Suprapubic skin (tissue), 3 donors: ENCODE measurements around the gene RBM19.

Source experiments
- EP300 ChIP-seq: sonication (generic); formaldehyde crosslinking; IDR thresholded peaks from one replicate; pipeline ENCODE4 v1.6.1; 2017; ENCODE audit warnings: antibody characterized with exemption
- POLR2A ChIP-seq, 2 donors: fragments of 450-650 bp; IDR thresholded peaks; one replicate each; pipeline ENCODE4 v1.6.1; 2017; ENCODE audit warnings: antibody characterized with exemption in 2 of 2, mild to moderate bottlenecking in 2 of 2, moderate library complexity in 2 of 2
- TF ChIP-seq, protein P1 (sequence below), 2 donors: fragments of 200-600 bp in 1 of 2; fragments of 450-650 bp in 1 of 2; sonication (generic) in 1 of 2; IDR thresholded peaks; one replicate each; pipeline ENCODE4 v1.5.1; 2016 to 2019; ENCODE audit warnings: antibody characterized with exemption in 2 of 2, mild to moderate bottlenecking in 1 of 2, moderate library complexity in 1 of 2

DNA sequence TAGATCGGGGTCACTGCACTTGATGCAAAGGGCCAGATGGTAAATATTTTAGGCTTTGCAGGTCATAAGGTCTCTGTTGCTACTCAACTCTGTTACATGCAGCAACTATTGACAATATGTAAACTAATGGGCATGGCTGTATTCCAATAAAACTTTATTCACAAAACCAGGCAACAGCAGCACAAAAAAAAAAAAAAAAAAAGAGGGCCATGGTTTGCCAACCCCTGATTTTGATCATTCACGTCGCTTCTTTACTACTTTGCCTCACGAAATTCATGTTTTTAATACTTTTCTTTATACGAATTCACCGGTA lies 152.9 kb downstream of the RBM19 start:
- no peak for TF ChIP-seq EP300
- TF ChIP-seq POLR2A (IDR thresholded peaks at IDR 0.05) = no peak
- TF ChIP-seq, protein P1, sequence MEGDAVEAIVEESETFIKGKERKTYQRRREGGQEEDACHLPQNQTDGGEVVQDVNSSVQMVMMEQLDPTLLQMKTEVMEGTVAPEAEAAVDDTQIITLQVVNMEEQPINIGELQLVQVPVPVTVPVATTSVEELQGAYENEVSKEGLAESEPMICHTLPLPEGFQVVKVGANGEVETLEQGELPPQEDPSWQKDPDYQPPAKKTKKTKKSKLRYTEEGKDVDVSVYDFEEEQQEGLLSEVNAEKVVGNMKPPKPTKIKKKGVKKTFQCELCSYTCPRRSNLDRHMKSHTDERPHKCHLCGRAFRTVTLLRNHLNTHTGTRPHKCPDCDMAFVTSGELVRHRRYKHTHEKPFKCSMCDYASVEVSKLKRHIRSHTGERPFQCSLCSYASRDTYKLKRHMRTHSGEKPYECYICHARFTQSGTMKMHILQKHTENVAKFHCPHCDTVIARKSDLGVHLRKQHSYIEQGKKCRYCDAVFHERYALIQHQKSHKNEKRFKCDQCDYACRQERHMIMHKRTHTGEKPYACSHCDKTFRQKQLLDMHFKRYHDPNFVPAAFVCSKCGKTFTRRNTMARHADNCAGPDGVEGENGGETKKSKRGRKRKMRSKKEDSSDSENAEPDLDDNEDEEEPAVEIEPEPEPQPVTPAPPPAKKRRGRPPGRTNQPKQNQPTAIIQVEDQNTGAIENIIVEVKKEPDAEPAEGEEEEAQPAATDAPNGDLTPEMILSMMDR (IDR thresholded peaks at IDR 0.05) = no peak
